Measurements from ENCODE around the gene ABCA2. TPM values are rescaled to one million over a fixed set of nuclear protein-coding genes. Genes with fewer than 3 reads are reported as not detected.

ABCA2 gene
- total RNA-seq, 1 experiment from 2014 or later: 22.4 TPM

- no peak for DNase-seq
- Histone ChIP-seq H3K23ac (ENCODE audit: insufficient read length, low read depth, low read length) (no peak overlapping the region), H2AFZ (ENCODE audit: low read length) (no peak overlapping the region), H2BK12ac (ENCODE audit: insufficient read length, low read depth, low read length) (no peak overlapping the region), H4K8ac (replicated peaks; ENCODE audit: insufficient read length, low read depth, low read length) (no peak overlapping the region), H4K20me1 (ENCODE audit: control insufficient read depth, insufficient read depth, insufficient read length) (no peaks in the 10 kb centered on the region), H2BK15ac (ENCODE audit: low read depth, low read length) (no peak overlapping the region), H3K79me2 (ENCODE audit: insufficient read depth, low read length) (no peaks in the 10 kb centered on the region), H3K23me2 (ENCODE audit: insufficient read length, low read depth, low read length, poor library complexity, severe bottlenecking) (no peaks in the 10 kb centered on the region), H3K18ac (ENCODE audit: insufficient read length, low read depth, low read length) (no peak overlapping the region), H3K4me1 (ENCODE audit: insufficient read depth, low read length) (no peaks in the 10 kb centered on the region), H3K9ac (ENCODE audit: extremely low read depth, insufficient read length, low read length) (no peak overlapping the region), H2AK5ac (ENCODE audit: insufficient read length, low read length) (no peak overlapping the region), H3K14ac (ENCODE audit: insufficient read depth, low read length) (no peak overlapping the region), H3K4ac (ENCODE audit: low read depth, low read length) (no peak overlapping the region), H2BK20ac (ENCODE audit: low read depth, low read length, poor library complexity, severe bottlenecking) (no peak overlapping the region), H3K9me3 (ENCODE audit: control insufficient read depth, low read depth, low read length) (no peaks in the 10 kb centered on the region), H3K27ac (ENCODE audit: insufficient read length, low read depth, low read length) (no peak overlapping the region), H3T11ph (ENCODE audit: low read length) (no peak overlapping the region), H3K56ac (ENCODE audit: insufficient read length, low read depth, low read length) (no peak overlapping the region), H4K91ac (ENCODE audit: insufficient read length, low read depth, low read length) (no peak overlapping the region), H2BK120ac (ENCODE audit: low read depth, low read length, poor library complexity, severe bottlenecking) (no peak overlapping the region), H4K5ac (ENCODE audit: insufficient read length, low read depth, low read length) (no peak overlapping the region), H3K4me2 (ENCODE audit: insufficient read depth, insufficient read length, low read length) (peak overlapping the region; percentile 9), H3K79me1 (ENCODE audit: insufficient read depth, low read depth, low read length, poor library complexity, severe bottlenecking) (no peaks in the 10 kb centered on the region), H2BK5ac (ENCODE audit: insufficient read length, low read length) (no peak overlapping the region), H3K27me3 (ENCODE audit: insufficient read depth, low read length) (no peaks in the 10 kb centered on the region)
- H3K36me3 Mint-ChIP-seq (ENCODE audit: insufficient read depth in 1 of 3, low read depth in 3 of 3): peaks cover 0 to 3% (median 0%) of the 10 kb centered on the region in 3 experiments; a peak in 1 of 7 replicates
- no peaks in the 10 kb centered on the region for H3K9me3 Mint-ChIP-seq
- H3K27ac Mint-ChIP-seq: no peak overlapping the region
- peaks cover 0 to 8% of the 10 kb centered on the region in 2 experiments; a peak in 2 of 4 replicates for H3K4me1 Mint-ChIP-seq
- H3K4me3 Mint-ChIP-seq: no peak overlapping the region
- no peak for TF ChIP-seq CTCF (conservative IDR thresholded peaks at IDR 0.05)
- H3K27me3 Mint-ChIP-seq (ENCODE audit: low read depth): peaks cover 6% of the 10 kb centered on the region
- WGBS (ENCODE audit: extremely low coverage, insufficient read length, low lambda C conversion rate): no CpG with 5 or more reads among the region's 29 CpGs
Measured at GRCh38 chr9:136984464-136985026, 43.5 kb downstream of the ABCA2 start.

Data from H9 (cell line).